Measurements from ENCODE around the gene KCND3.

The KCND3 gene

GRCh38 chr1:111778541-111779051 is 210.9 kb downstream of the KCND3 start (continued):
- no peak for TF ChIP-seq ZBTB48 (tag by site-specific recombination; IDR thresholded peaks at IDR 0.05)
- no peak for TF ChIP-seq PRDM1 (tag by site-specific recombination; IDR thresholded peaks at IDR 0.05)

- no peaks in the 10 kb centered on the region for H3K4me1 ChIP-seq (ENCODE audit: control insufficient read depth, insufficient read depth, low read length)
- no peak overlapping the region for H3K4me3 ChIP-seq (ENCODE audit: low read depth, low read length)
- H3K27ac ChIP-seq (ENCODE audit: extremely low read depth, low read depth, low read length) = no peak overlapping the region
- no peak for TF ChIP-seq ZNF548 (tag by site-specific recombination; IDR thresholded peaks at IDR 0.05)
- no peak for TF ChIP-seq ZNF350 (tag by site-specific recombination; IDR thresholded peaks at IDR 0.05)
- no peak for TF ChIP-seq ZNF571 (tag by site-specific recombination; IDR thresholded peaks at IDR 0.05)
- no peak for TF ChIP-seq GLIS2 (tag by site-specific recombination; IDR thresholded peaks at IDR 0.05)
- no peak for TF ChIP-seq ZNF645 (tag by site-specific recombination; IDR thresholded peaks at IDR 0.05)
- TF ChIP-seq GLI4 (tag by site-specific recombination; IDR thresholded peaks at IDR 0.05) = no peak
- TF ChIP-seq PATZ1 (tag by site-specific recombination; IDR thresholded peaks at IDR 0.05) = no peak
- TF ChIP-seq ZNF843 (tag by site-specific recombination; IDR thresholded peaks at IDR 0.05) = no peak
- H3K36me3 ChIP-seq (ENCODE audit: control insufficient read depth in 2 of 2, insufficient read depth in 1 of 2, low read length in 2 of 2) = no peaks in the 10 kb centered on the region
- H3K9me3 ChIP-seq (ENCODE audit: control insufficient read depth, insufficient read depth, low read depth, low read length) = no peaks in the 10 kb centered on the region
- POLR2A ChIA-PET = no interaction called here
- CTCF ChIA-PET = interaction anchor here (0.6 to 1.6 kb wide), 2 partner anchors 9 to 41 kb away, joined by 4 to 5 read pairs; no protein-coding TSS in a partner anchor
Measured at GRCh38 chr1:111778066-111778465, 211.4 kb downstream of the KCND3 start.

GRCh38 chr1:111777301-111777700 is 212.2 kb downstream of the KCND3 start:
- Histone ChIP-seq H3K36me3 (ENCODE audit: control insufficient read depth in 2 of 2, insufficient read depth in 1 of 2, low read length in 2 of 2) (no peaks in the 10 kb centered on the region), H3K27ac (ENCODE audit: extremely low read depth, low read depth, low read length) (no peak overlapping the region), H3K4me3 (ENCODE audit: low read depth, low read length) (no peak overlapping the region), H3K4me1 (ENCODE audit: control insufficient read depth, insufficient read depth, low read length) (no peaks in the 10 kb centered on the region), H3K9me3 (ENCODE audit: control insufficient read depth, insufficient read depth, low read depth, low read length) (no peaks in the 10 kb centered on the region)
- ChIA-PET CTCF (no interaction called here), POLR2A (no interaction called here)
- TF ChIP-seq ZSCAN30 (tag by site-specific recombination; IDR thresholded peaks at IDR 0.05) (no peak), ZNF776 (tag by site-specific recombination; IDR thresholded peaks at IDR 0.05; ENCODE audit: borderline replicate concordance) (no peak), ZBTB21 (tag by site-specific recombination; IDR thresholded peaks at IDR 0.05) (no peak), ZNF664 (tag by site-specific recombination; IDR thresholded peaks at IDR 0.05) (no peak), ZBTB26 (tag by site-specific recombination; optimal IDR thresholded peaks at IDR 0.05) (no peak), ZBTB20 (tag by site-specific recombination; IDR thresholded peaks at IDR 0.05) (no peak), HOXD13 (CRISPR knock-in tag; IDR thresholded peaks at IDR 0.05; ENCODE audit: borderline replicate concordance) (no peak), EGR2 (tag by site-specific recombination; IDR thresholded peaks at IDR 0.05; ENCODE audit: low read depth) (no peak), ZNF354C (tag by site-specific recombination; IDR thresholded peaks at IDR 0.05; ENCODE audit: borderline replicate concordance, low read depth) (no peak), PRDM1 (tag by site-specific recombination; IDR thresholded peaks at IDR 0.05) (no peak), ZNF24 (tag by site-specific recombination; IDR thresholded peaks at IDR 0.05) (no peak), ZNF626 (tag by site-specific recombination; IDR thresholded peaks at IDR 0.05) (no peak), ZNF391 (tag by site-specific recombination; IDR thresholded peaks at IDR 0.05; ENCODE audit: borderline replicate concordance, low read depth) (no peak), ZNF404 (tag by site-specific recombination; IDR thresholded peaks at IDR 0.05) (no peak), ZBTB11 (tag by site-specific recombination; conservative IDR thresholded peaks at IDR 0.05; ENCODE audit: low read depth) (no peak)
